ENCODE measurements around the gene MYL12A.

Gene MYL12A

GRCh38 chr18:3281456-3282400 is 34.1 kb downstream of the MYL12A start:
- DNase-seq (ENCODE audit: low read depth, low spot score): no peak

GRCh38 chr18:3283253-3283863 is 35.8 kb downstream of the MYL12A start:
- DNase-seq (ENCODE audit: low read depth, low spot score): no peak

- no peak for DNase-seq (ENCODE audit: low read depth, low spot score)
Measured at GRCh38 chr18:3283908-3284307, 36.3 kb downstream of the MYL12A start.

- DNase-seq (ENCODE audit: low read depth, low spot score): no peak
Measured at GRCh38 chr18:3284501-3284900, 36.9 kb downstream of the MYL12A start.

DNA sequence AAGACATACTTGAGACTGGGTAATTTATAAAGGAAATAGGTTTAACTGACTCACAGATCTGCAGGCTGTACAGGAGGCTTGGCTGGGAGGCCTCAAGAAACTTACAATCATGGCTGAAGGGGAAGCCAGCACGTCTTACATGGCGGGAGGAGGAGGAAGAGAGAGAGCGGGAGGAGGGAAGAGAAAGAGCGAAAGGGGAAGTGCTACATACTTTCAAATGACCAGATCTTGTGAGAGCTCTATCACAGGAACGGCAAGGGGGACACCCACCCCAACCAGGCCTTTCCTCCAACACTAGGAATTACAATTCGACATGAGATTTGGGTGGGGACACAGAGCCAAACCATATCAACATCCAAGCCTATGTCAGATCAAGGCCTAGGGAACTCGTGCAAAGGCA is 38.6 kb downstream of the MYL12A start:
- DNase-seq (ENCODE audit: low read depth, low spot score): no peak

DNA sequence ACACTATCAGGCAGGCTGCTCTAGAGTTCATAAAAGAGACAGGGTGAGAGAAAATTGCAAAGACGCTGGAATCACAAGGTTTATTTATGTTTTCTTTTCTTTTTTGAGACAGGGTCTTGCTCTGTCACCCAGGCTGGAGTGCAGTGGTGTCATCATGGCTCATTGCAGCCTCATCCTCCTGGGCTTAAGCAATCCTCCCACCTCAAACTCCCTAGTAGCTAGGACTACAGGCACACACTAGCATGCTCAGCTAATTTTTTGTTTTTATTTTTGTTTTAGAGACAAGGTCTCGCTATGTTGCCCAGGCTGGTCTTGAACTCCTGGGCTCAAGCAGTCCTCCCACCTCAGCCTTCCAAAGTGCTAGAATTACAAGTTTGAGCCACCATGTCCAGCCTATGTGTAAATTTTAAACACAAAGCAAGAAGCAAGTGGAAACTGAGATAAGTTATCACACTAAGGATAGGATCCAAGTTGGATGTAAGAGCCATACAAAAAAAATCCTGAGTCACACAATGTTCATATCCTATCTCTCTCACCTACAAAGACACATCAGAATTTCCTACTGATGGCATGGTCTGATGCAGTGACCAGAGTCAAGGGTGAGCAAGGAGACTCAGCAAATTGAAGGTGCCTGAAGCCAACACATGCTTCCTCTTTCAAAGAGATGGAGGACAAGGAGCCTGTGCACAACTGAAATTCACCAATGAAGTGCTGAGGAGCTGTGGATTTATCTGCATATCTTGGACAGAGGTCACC is 45.8 kb downstream of the MYL12A start:
- DNase-seq (ENCODE audit: low read depth, low spot score): no peak

DNA sequence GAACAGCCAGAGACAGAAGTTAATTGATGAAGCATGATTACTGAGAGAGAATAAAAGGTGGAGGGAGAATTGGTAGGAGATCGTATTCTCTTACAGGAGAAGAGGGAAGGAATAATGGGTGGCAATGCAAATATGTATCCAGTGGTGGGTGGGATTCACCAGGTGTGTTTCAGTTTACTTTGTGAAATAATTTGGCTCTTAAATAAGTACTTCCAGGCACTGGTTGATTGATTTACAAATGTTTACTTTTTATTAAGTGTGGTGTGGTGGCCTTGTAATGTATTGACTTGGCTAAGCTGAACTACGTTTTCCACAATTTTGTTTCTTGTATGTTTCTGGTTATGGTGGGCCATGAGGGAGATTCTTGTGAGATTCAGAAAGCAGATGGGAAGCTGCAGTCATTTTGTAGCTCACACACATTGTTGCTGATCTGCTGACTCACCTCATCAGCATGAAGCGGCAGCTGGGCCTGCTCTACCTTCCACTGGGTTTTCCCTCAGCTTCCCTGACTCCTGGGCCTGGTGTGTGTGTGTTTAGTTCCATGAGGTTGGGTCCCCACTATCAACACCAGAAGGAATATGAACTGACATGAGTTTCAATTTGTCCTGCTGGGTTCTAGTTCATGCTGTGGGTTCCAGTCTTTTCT is 47.0 kb downstream of the MYL12A start:
- no peak for DNase-seq (ENCODE audit: low read depth, low spot score)

GRCh38 chr18:3297025-3297984 is 49.7 kb downstream of the MYL12A start:
- peak; percentile 86 for DNase-seq (ENCODE audit: low read depth, low spot score)

DNA sequence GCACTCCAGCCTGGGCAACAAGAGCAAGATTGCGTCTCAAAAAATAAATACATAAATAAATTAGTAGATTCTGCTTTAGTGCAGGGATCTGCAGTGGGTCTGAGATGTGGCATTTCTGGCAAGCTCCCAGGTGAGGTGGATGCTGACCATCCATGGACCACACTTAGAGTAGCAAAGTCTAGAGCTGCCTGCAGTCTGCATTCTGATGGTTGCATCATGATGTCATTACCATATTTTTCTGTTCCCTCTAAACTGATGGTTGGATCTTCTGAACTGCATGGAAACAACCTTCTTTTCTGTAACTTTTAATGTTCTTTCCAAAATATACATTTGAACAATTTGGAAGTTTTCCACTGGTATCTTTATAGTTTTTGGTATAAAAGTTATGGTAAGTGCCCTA is 57.2 kb downstream of the MYL12A start:
- no peak for DNase-seq (ENCODE audit: low read depth, low spot score)

GRCh38 chr18:3305354-3305762 is 57.8 kb downstream of the MYL12A start:
- DNase-seq (ENCODE audit: low read depth, low spot score): no peak
